Astrocyte of the spinal cord (primary cell): ENCODE measurements around the gene VEZF1.

Source experiments
- DNase-seq: peaks from one replicate; pipeline ENCODE4 v3.0.0; 2011; ENCODE audit warnings: low read depth, low spot score
- H3K4me3 ChIP-seq: 2 replicates; pipeline ENCODE4 v1.5.1; 2011; ENCODE audit warnings: low read depth, mild to moderate bottlenecking, low read length, moderate library complexity
- CTCF ChIP-seq: IDR thresholded peaks from 2 replicates; pipeline ENCODE4 v1.5.1; 2012; ENCODE audit warnings: low read depth, mild to moderate bottlenecking, low read length, inconsistent platforms
- in situ Hi-C: cut with HindIII; loops from 2 replicates; pipeline ENCODE4 v1.10.0; 2017; ENCODE audit warnings: low sequenced_read_pairs

The VEZF1 gene

GRCh38 chr17:57999010-57999495, 11.0 kb upstream of the VEZF1 start:
- TF ChIP-seq CTCF, result no peak
- in situ Hi-C loops, result no loop called here
- H3K4me3 ChIP-seq, result no peak overlapping the region
- no peak for DNase-seq

GRCh38 chr17:57997085-57997809, 9.2 kb upstream of the VEZF1 start:
- DNase-seq, result no peak
- TF ChIP-seq CTCF, result no peak
- no peak overlapping the region for H3K4me3 ChIP-seq
- in situ Hi-C loops, result no loop called here

- in situ Hi-C loops, result no loop called here
- peak; percentile 63 for TF ChIP-seq CTCF
- no peak overlapping the region for H3K4me3 ChIP-seq
- peak; percentile 82 for DNase-seq
Observed at GRCh38 chr17:57995076-57995956, 7.3 kb upstream of the VEZF1 start.

GRCh38 chr17:57994436-57994835, 6.4 kb upstream of the VEZF1 start:
- in situ Hi-C loops, result no loop called here
- no peak overlapping the region for H3K4me3 ChIP-seq
- DNase-seq, result no peak
- no peak for TF ChIP-seq CTCF

GRCh38 chr17:57993471-57994365, 5.7 kb upstream of the VEZF1 start:
- in situ Hi-C loops, result no loop called here
- no peak overlapping the region for H3K4me3 ChIP-seq
- no peak for DNase-seq
- TF ChIP-seq CTCF, result no peak

GRCh38 chr17:57991537-57991936, 3.5 kb upstream of the VEZF1 start:
- no peak for DNase-seq
- no peak for TF ChIP-seq CTCF
- no peak overlapping the region for H3K4me3 ChIP-seq
- in situ Hi-C loops, result no loop called here
